ENCODE measurements around the gene TRIM6. TPM values are rescaled to one million over a fixed set of nuclear protein-coding genes. Genes with fewer than 3 reads are reported as not detected.

The TRIM6 gene
- total RNA-seq, 1 experiment from 2014 or later: 17.9 TPM

DNA sequence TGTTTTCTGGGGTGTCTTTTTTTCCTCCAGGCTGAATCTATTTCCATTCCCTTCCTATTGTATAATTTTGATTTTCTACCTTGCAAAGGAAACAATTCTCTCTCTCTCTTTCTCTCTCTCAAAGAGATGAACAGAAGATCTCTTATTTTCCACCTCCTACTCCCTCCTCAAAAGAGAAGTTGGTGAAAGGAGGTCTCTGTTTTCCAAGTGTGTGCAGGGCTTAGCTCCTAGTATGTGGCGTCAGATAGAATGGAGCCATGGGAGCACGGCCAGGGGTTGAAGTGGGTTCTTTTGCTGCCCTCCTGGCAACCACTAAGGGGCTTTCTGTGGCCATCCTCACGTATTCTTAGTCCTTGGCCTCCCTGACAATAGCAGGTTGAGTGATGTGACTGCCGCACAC lies 28.8 kb downstream of the TRIM6 start:
- H3K23me2 ChIP-seq (ENCODE audit: insufficient read length, low read depth, low read length, poor library complexity, severe bottlenecking): no peaks in the 10 kb centered on the region
- H2BK12ac ChIP-seq (ENCODE audit: insufficient read length, low read depth, low read length): no peak overlapping the region
- peaks cover 28 to 33% of the 10 kb centered on the region in 2 experiments for H3K4me1 Mint-ChIP-seq
- TF ChIP-seq, protein P1, sequence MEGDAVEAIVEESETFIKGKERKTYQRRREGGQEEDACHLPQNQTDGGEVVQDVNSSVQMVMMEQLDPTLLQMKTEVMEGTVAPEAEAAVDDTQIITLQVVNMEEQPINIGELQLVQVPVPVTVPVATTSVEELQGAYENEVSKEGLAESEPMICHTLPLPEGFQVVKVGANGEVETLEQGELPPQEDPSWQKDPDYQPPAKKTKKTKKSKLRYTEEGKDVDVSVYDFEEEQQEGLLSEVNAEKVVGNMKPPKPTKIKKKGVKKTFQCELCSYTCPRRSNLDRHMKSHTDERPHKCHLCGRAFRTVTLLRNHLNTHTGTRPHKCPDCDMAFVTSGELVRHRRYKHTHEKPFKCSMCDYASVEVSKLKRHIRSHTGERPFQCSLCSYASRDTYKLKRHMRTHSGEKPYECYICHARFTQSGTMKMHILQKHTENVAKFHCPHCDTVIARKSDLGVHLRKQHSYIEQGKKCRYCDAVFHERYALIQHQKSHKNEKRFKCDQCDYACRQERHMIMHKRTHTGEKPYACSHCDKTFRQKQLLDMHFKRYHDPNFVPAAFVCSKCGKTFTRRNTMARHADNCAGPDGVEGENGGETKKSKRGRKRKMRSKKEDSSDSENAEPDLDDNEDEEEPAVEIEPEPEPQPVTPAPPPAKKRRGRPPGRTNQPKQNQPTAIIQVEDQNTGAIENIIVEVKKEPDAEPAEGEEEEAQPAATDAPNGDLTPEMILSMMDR (conservative IDR thresholded peaks at IDR 0.05): no peak
- H4K20me1 ChIP-seq (ENCODE audit: control insufficient read depth, insufficient read depth, insufficient read length): no peaks in the 10 kb centered on the region
- no peak overlapping the region for H3K14ac ChIP-seq (ENCODE audit: insufficient read depth, low read length)
- no peak overlapping the region for H3K4ac ChIP-seq (ENCODE audit: low read depth, low read length)
- H3K4me1 ChIP-seq (ENCODE audit: insufficient read depth, low read length): peaks cover 20% of the 10 kb centered on the region; the same call in 1 of the 2 replicates
- no peak overlapping the region for H3K4me3 Mint-ChIP-seq
- no peak overlapping the region for H4K91ac ChIP-seq (ENCODE audit: insufficient read length, low read depth, low read length)
- H2BK15ac ChIP-seq (ENCODE audit: low read depth, low read length): no peak overlapping the region
- no peak overlapping the region for H3K18ac ChIP-seq (ENCODE audit: insufficient read length, low read depth, low read length)
- no peak overlapping the region for H2AK5ac ChIP-seq (ENCODE audit: insufficient read length, low read length)
- H3K4me2 ChIP-seq (ENCODE audit: insufficient read depth, insufficient read length, low read length): peak overlapping the region; percentile 44
- DNase-seq: no peak
- no peaks in the 10 kb centered on the region; the same call in 1 of the 2 replicates for H3K79me2 ChIP-seq (ENCODE audit: insufficient read depth, low read length)
- no peak overlapping the region for H3T11ph ChIP-seq (ENCODE audit: low read length)
- no peak overlapping the region for H3K9ac ChIP-seq (ENCODE audit: extremely low read depth, insufficient read length, low read length)
- H4K8ac ChIP-seq (replicated peaks; ENCODE audit: insufficient read length, low read depth, low read length): no peak overlapping the region
- H3K27ac ChIP-seq (ENCODE audit: insufficient read length, low read depth, low read length): no peak overlapping the region
- H3K27me3 Mint-ChIP-seq (ENCODE audit: low read depth): 0 out of 2 replicates have a peak, but pooled peaks cover 2% of the 10 kb centered on the region
- no peak overlapping the region for H2BK120ac ChIP-seq (ENCODE audit: low read depth, low read length, poor library complexity, severe bottlenecking)
- no CpG with 5 or more reads among the region's 4 CpGs for WGBS (ENCODE audit: extremely low coverage, insufficient read length, low lambda C conversion rate)
- H3K9me3 Mint-ChIP-seq: no peaks in the 10 kb centered on the region; a peak in 1 of 5 replicates
- no peak overlapping the region for H2BK5ac ChIP-seq (ENCODE audit: insufficient read length, low read length)
- no peak overlapping the region for H3K56ac ChIP-seq (ENCODE audit: insufficient read length, low read depth, low read length)
- no peaks in the 10 kb centered on the region; the same call in 1 of the 2 replicates for H3K27me3 ChIP-seq (ENCODE audit: insufficient read depth, low read length)
- no peak overlapping the region for H2BK20ac ChIP-seq (ENCODE audit: low read depth, low read length, poor library complexity, severe bottlenecking)
- H2AFZ ChIP-seq (ENCODE audit: low read length): no peak overlapping the region
- H4K5ac ChIP-seq (ENCODE audit: insufficient read length, low read depth, low read length): no peak overlapping the region
- H3K9me3 ChIP-seq (ENCODE audit: control insufficient read depth, low read depth, low read length): no peaks in the 10 kb centered on the region
- no peak overlapping the region for H3K27ac Mint-ChIP-seq
- no peaks in the 10 kb centered on the region for H3K36me3 Mint-ChIP-seq (ENCODE audit: insufficient read depth in 1 of 3, low read depth in 3 of 3)
- H3K79me1 ChIP-seq (ENCODE audit: insufficient read depth, low read depth, low read length, poor library complexity, severe bottlenecking): no peaks in the 10 kb centered on the region
- no peak overlapping the region for H3K23ac ChIP-seq (ENCODE audit: insufficient read length, low read depth, low read length)

Measured in H9 (cell line).